BLaER1 treated with 17β-estradiol and CSF1 and Interleukin-3, amounts not matched to agents 10 nM and 100 nM (cell line): ENCODE data around the gene GRIN2A.

Experiments
- H3K27ac ChIP-seq, 11 experiments: shearing (Covaris generic); formaldehyde crosslinking; 2 replicates each; pipeline ENCODE4 v1.8.1; 2022
- H3K27me3 ChIP-seq, 11 experiments: shearing (Covaris generic); formaldehyde crosslinking; 2 replicates each; pipeline ENCODE4 v1.8.1; 2022
- H3K36me3 ChIP-seq, 11 experiments: shearing (Covaris generic); formaldehyde crosslinking; 2 replicates each; pipeline ENCODE4 v1.8.1; 2022
- H3K4me1 ChIP-seq, 10 experiments: shearing (Covaris generic); formaldehyde crosslinking; 2 replicates each; pipeline ENCODE4 v1.8.1; 2022
- H3K4me2 ChIP-seq, 11 experiments: shearing (Covaris generic); formaldehyde crosslinking; 2 replicates each; pipeline ENCODE4 v1.8.1; 2022
- H3K4me3 ChIP-seq, 10 experiments: shearing (Covaris generic); formaldehyde crosslinking; 2 replicates each; pipeline ENCODE4 v1.8.1; 2022
- H3K9ac ChIP-seq, 11 experiments: shearing (Covaris generic); formaldehyde crosslinking; 2 replicates each; pipeline ENCODE4 v1.8.1; 2022
- H3K9me3 ChIP-seq, 11 experiments: shearing (Covaris generic); formaldehyde crosslinking; replicated peaks in 1 of 11; 2 replicates each; pipeline ENCODE4 v1.8.1; 2022
- H4K20me1 ChIP-seq, 11 experiments: shearing (Covaris generic); formaldehyde crosslinking; 2 replicates each; pipeline ENCODE4 v1.8.1; 2022
- Cebpa-rat ChIP-seq, 11 experiments: shearing (Covaris generic); IDR thresholded peaks; 2 replicates each; pipeline ENCODE4 v1.8.1; 2022

Gene GRIN2A

GRCh38 chr16:10077861-10078260, 104.4 kb downstream of the GRIN2A start:
- H3K36me3 ChIP-seq, result no peaks in the 10 kb centered on the region
- no peak overlapping the region for H3K4me3 ChIP-seq
- no peak overlapping the region for H3K4me2 ChIP-seq
- no peak for TF ChIP-seq Cebpa-rat (IDR thresholded peaks at IDR 0.05)
- H3K4me1 ChIP-seq, result peaks cover 0 to 8% (median 0%) of the 10 kb centered on the region in 10 experiments; a peak in 5 of 20 replicates
- no peaks in the 10 kb centered on the region for H3K27me3 ChIP-seq
- H3K27ac ChIP-seq, result no peak overlapping the region
- H3K9me3 ChIP-seq, result no peaks in the 10 kb centered on the region
- H4K20me1 ChIP-seq, result no peaks in the 10 kb centered on the region
- H3K9ac ChIP-seq, result no peak overlapping the region

GRCh38 chr16:10076037-10076436, 106.2 kb downstream of the GRIN2A start:
- Histone ChIP-seq H3K27ac (no peak overlapping the region), H3K4me2 (no peak overlapping the region), H3K36me3 (no peaks in the 10 kb centered on the region), H3K9me3 (no peaks in the 10 kb centered on the region), H3K9ac (no peak overlapping the region), H4K20me1 (no peaks in the 10 kb centered on the region), H3K4me1 (peaks cover 0 to 8% (median 0%) of the 10 kb centered on the region in 10 experiments; a peak in 5 of 20 replicates), H3K4me3 (no peak overlapping the region), H3K27me3 (no peaks in the 10 kb centered on the region)
- TF ChIP-seq Cebpa-rat (IDR thresholded peaks at IDR 0.05), result no peak

GRCh38 chr16:10070591-10070990, 111.6 kb downstream of the GRIN2A start:
- Histone ChIP-seq H3K4me1 (no peaks in the 10 kb centered on the region), H3K4me3 (no peak overlapping the region), H3K4me2 (no peak overlapping the region), H3K27ac (no peak overlapping the region), H3K27me3 (no peaks in the 10 kb centered on the region), H3K36me3 (no peaks in the 10 kb centered on the region), H4K20me1 (no peaks in the 10 kb centered on the region), H3K9me3 (no peaks in the 10 kb centered on the region), H3K9ac (no peak overlapping the region)
- no peak for TF ChIP-seq Cebpa-rat (IDR thresholded peaks at IDR 0.05)

- Histone ChIP-seq H4K20me1 (no peaks in the 10 kb centered on the region), H3K4me1 (no peaks in the 10 kb centered on the region)
- TF ChIP-seq Cebpa-rat (IDR thresholded peaks at IDR 0.05), result no peak
These were observed 112.9 kb downstream of the GRIN2A start for GRCh38 chr16:10069374-10069773.

GRCh38 chr16:10067835-10068234, 114.4 kb downstream of the GRIN2A start:
- Histone ChIP-seq H3K4me2 (no peak overlapping the region), H3K27me3 (no peaks in the 10 kb centered on the region), H3K9me3 (no peaks in the 10 kb centered on the region), H3K4me1 (no peaks in the 10 kb centered on the region), H3K27ac (no peak overlapping the region), H3K36me3 (no peaks in the 10 kb centered on the region), H3K4me3 (no peak overlapping the region), H3K9ac (no peak overlapping the region), H4K20me1 (no peaks in the 10 kb centered on the region)
- no peak for TF ChIP-seq Cebpa-rat (IDR thresholded peaks at IDR 0.05)

More at GRCh38 chr16:10069374-10069773, 112.9 kb downstream of the GRIN2A start:
- Histone ChIP-seq H3K36me3 (no peaks in the 10 kb centered on the region), H3K27ac (no peak overlapping the region), H3K9me3 (no peaks in the 10 kb centered on the region), H3K4me2 (no peak overlapping the region), H3K9ac (no peak overlapping the region), H3K27me3 (no peaks in the 10 kb centered on the region), H3K4me3 (no peak overlapping the region)

GRCh38 chr16:10067406-10067805, 114.8 kb downstream of the GRIN2A start:
- Histone ChIP-seq H3K9me3 (no peaks in the 10 kb centered on the region), H3K27me3 (no peaks in the 10 kb centered on the region), H3K4me3 (no peak overlapping the region), H4K20me1 (no peaks in the 10 kb centered on the region), H3K4me1 (no peaks in the 10 kb centered on the region), H3K36me3 (no peaks in the 10 kb centered on the region), H3K9ac (no peak overlapping the region), H3K27ac (no peak overlapping the region), H3K4me2 (no peak overlapping the region)
- TF ChIP-seq Cebpa-rat (IDR thresholded peaks at IDR 0.05), result no peak

- TF ChIP-seq Cebpa-rat (IDR thresholded peaks at IDR 0.05), result no peak
- Histone ChIP-seq H3K9me3 (no peaks in the 10 kb centered on the region), H3K36me3 (no peaks in the 10 kb centered on the region), H3K4me3 (no peak overlapping the region), H4K20me1 (no peaks in the 10 kb centered on the region), H3K9ac (no peak overlapping the region), H3K27ac (no peak overlapping the region), H3K4me2 (no peak overlapping the region), H3K4me1 (no peaks in the 10 kb centered on the region), H3K27me3 (no peaks in the 10 kb centered on the region)
These were observed 117.2 kb downstream of the GRIN2A start for GRCh38 chr16:10065019-10065418.

- H3K4me2 ChIP-seq, result no peak overlapping the region
- no peaks in the 10 kb centered on the region for H3K9me3 ChIP-seq
- H3K27ac ChIP-seq, result no peak overlapping the region
- H3K36me3 ChIP-seq, result no peaks in the 10 kb centered on the region
- no peak for TF ChIP-seq Cebpa-rat (IDR thresholded peaks at IDR 0.05)
- H4K20me1 ChIP-seq, result no peaks in the 10 kb centered on the region
- no peaks in the 10 kb centered on the region for H3K27me3 ChIP-seq
- no peak overlapping the region for H3K9ac ChIP-seq
- no peak overlapping the region for H3K4me3 ChIP-seq
- H3K4me1 ChIP-seq, result no peaks in the 10 kb centered on the region
These were observed 133.4 kb downstream of the GRIN2A start for GRCh38 chr16:10048850-10049249.

- no peaks in the 10 kb centered on the region for H3K4me1 ChIP-seq
- H3K36me3 ChIP-seq, result no peaks in the 10 kb centered on the region
- H3K27me3 ChIP-seq, result no peaks in the 10 kb centered on the region
- H4K20me1 ChIP-seq, result no peaks in the 10 kb centered on the region
- H3K27ac ChIP-seq, result no peak overlapping the region
- no peak overlapping the region for H3K4me2 ChIP-seq
- no peak overlapping the region for H3K9ac ChIP-seq
- H3K9me3 ChIP-seq, result no peaks in the 10 kb centered on the region
- no peak overlapping the region for H3K4me3 ChIP-seq
- no peak for TF ChIP-seq Cebpa-rat (IDR thresholded peaks at IDR 0.05)
These were observed 136.3 kb downstream of the GRIN2A start for GRCh38 chr16:10045947-10046346.

GRCh38 chr16:10045291-10045775, 136.9 kb downstream of the GRIN2A start:
- Histone ChIP-seq H3K9ac (no peak overlapping the region), H3K27me3 (no peaks in the 10 kb centered on the region), H3K4me2 (no peak overlapping the region), H3K36me3 (no peaks in the 10 kb centered on the region), H4K20me1 (no peaks in the 10 kb centered on the region), H3K27ac (no peak overlapping the region), H3K4me1 (no peaks in the 10 kb centered on the region), H3K9me3 (no peaks in the 10 kb centered on the region), H3K4me3 (no peak overlapping the region)
- no peak for TF ChIP-seq Cebpa-rat (IDR thresholded peaks at IDR 0.05)
